Measurements from ENCODE around the gene LEO1. TPM values are rescaled to one million over a fixed set of nuclear protein-coding genes. Genes with fewer than 3 reads are reported as not detected.

Gene LEO1
- total and polyA plus RNA-seq, 2 of the 13 experiments (the other 11 are each of a cell fraction or from before 2014, with no cell fraction given): 17.0 to 60.3 TPM

DNA sequence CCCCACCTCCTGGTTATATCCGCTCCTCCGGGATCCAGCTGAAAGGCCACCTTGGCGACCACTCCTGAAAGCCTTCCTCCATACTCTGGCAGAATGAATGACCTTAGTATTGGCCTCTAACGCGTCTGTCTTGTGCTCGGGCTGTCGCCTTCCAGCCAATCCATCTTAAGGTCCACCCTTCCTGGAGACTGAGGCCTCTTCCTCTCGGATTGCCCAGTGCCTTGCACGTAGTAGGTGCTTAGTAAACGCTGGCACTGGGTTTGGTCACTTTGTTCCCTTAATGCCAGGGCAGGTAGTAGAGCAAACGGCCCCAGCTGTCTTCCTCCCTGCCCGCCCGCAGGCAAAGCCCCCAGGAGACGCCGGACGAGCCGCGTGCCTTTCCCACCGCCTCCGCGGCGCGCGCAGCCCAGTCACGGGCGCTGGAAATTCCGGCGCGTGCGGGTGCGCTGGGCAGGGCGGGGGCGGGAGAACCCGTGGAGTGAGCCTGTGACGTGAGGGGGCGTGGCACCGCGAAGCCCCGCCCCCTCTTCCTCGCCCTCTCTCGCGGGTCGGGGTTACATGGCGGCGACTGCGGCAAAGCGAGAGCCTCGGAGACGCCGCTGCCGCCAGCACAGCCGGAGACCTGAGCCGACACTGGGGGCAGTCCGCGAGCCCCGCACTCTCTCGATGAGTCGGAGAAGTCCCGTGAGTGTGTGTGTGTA is 47.3 kb upstream of the LEO1 start, which contains the start of gene MAPK6 (continued):
- TF ChIP-seq, protein P1, sequence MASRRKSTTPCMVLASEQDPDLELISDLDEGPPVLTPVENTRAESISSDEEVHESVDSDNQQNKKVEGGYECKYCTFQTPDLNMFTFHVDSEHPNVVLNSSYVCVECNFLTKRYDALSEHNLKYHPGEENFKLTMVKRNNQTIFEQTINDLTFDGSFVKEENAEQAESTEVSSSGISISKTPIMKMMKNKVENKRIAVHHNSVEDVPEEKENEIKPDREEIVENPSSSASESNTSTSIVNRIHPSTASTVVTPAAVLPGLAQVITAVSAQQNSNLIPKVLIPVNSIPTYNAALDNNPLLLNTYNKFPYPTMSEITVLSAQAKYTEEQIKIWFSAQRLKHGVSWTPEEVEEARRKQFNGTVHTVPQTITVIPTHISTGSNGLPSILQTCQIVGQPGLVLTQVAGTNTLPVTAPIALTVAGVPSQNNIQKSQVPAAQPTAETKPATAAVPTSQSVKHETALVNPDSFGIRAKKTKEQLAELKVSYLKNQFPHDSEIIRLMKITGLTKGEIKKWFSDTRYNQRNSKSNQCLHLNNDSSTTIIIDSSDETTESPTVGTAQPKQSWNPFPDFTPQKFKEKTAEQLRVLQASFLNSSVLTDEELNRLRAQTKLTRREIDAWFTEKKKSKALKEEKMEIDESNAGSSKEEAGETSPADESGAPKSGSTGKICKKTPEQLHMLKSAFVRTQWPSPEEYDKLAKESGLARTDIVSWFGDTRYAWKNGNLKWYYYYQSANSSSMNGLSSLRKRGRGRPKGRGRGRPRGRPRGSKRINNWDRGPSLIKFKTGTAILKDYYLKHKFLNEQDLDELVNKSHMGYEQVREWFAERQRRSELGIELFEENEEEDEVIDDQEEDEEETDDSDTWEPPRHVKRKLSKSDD (CRISPR knock-in tag; IDR thresholded peaks at IDR 0.05; ENCODE audit: low read depth): peak; percentile 90
- TF ChIP-seq JUND (CRISPR knock-in tag; IDR thresholded peaks at IDR 0.05) (no peak), ARHGAP35 (CRISPR knock-in tag; IDR thresholded peaks at IDR 0.05; ENCODE audit: borderline replicate concordance) (peak; percentile 53; the same call in 1 of the 2 replicates), HOXA9 (CRISPR knock-in tag; IDR thresholded peaks at IDR 0.05; ENCODE audit: borderline replicate concordance) (peak; percentile 79; the same call in 1 of the 2 replicates), HNRNPH1 (optimal IDR thresholded peaks at IDR 0.05; ENCODE audit: low read depth, low read length) (no peak), ZHX2 (IDR thresholded peaks at IDR 0.05; ENCODE audit: low read depth) (no peak; the same call in 1 of the 2 replicates), ZHX2 (CRISPR knock-in tag; IDR thresholded peaks at IDR 0.05; ENCODE audit: borderline replicate concordance) (no peak), GFI1 (CRISPR knock-in tag; IDR thresholded peaks at IDR 0.05; ENCODE audit: borderline replicate concordance) (no peak; the same call in 1 of the 2 replicates), ZNF337 (CRISPR knock-in tag; IDR thresholded peaks at IDR 0.05; ENCODE audit: borderline replicate concordance, low read depth) (peak; percentile 53; the same call in 1 of the 2 replicates), ZNF281 (CRISPR knock-in tag; IDR thresholded peaks at IDR 0.05; ENCODE audit: borderline replicate concordance) (peak; percentile 52; the same call in 1 of the 2 replicates), ZFP82 (CRISPR knock-in tag; IDR thresholded peaks at IDR 0.05; ENCODE audit: borderline replicate concordance) (no peak)
- TF ChIP-seq, protein P2, sequence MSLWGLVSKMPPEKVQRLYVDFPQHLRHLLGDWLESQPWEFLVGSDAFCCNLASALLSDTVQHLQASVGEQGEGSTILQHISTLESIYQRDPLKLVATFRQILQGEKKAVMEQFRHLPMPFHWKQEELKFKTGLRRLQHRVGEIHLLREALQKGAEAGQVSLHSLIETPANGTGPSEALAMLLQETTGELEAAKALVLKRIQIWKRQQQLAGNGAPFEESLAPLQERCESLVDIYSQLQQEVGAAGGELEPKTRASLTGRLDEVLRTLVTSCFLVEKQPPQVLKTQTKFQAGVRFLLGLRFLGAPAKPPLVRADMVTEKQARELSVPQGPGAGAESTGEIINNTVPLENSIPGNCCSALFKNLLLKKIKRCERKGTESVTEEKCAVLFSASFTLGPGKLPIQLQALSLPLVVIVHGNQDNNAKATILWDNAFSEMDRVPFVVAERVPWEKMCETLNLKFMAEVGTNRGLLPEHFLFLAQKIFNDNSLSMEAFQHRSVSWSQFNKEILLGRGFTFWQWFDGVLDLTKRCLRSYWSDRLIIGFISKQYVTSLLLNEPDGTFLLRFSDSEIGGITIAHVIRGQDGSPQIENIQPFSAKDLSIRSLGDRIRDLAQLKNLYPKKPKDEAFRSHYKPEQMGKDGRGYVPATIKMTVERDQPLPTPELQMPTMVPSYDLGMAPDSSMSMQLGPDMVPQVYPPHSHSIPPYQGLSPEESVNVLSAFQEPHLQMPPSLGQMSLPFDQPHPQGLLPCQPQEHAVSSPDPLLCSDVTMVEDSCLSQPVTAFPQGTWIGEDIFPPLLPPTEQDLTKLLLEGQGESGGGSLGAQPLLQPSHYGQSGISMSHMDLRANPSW (CRISPR knock-in tag; IDR thresholded peaks at IDR 0.05; ENCODE audit: borderline replicate concordance): no peak; the same call in 1 of the 2 replicates

Data from HepG2 (cell line).